Smooth muscle cell (in vitro differentiated cells): ENCODE measurements around the gene CLIC3. TPM values are rescaled to one million over a fixed set of nuclear protein-coding genes. Genes with fewer than 3 reads are reported as not detected.

ENCODE experiments used
- DNase-seq: peaks from one replicate; lab custom pipeline; 2025; ENCODE audit not compliant: unreplicated experiment; lab: John Stamatoyannopoulos, UW
- H2AFZ ChIP-seq: fragments of 200-600 bp; sonication (generic); 2 replicates; pipeline ENCODE4 v1.6.0; 2016; ENCODE audit warnings: antibody characterized with exemption, low read depth, mild to moderate bottlenecking
- H3F3A ChIP-seq: fragments of 200-600 bp; sonication (generic); 2 replicates; pipeline ENCODE4 v1.6.0; 2017; ENCODE audit warnings: antibody characterized with exemption, low read depth
- H3K27ac ChIP-seq: fragments of 200-600 bp; sonication (generic); 2 replicates; pipeline ENCODE4 v1.5.1; 2016; ENCODE audit warnings: low read depth, mild to moderate bottlenecking
- H3K27me3 ChIP-seq: fragments of 200-600 bp; sonication (generic); 2 replicates; pipeline ENCODE4 v1.6.1; 2016; ENCODE audit warnings: low read depth, mild to moderate bottlenecking
- H3K36me3 ChIP-seq: fragments of 200-600 bp; sonication (generic); 2 replicates; pipeline ENCODE4 v1.5.1; 2016; ENCODE audit warnings: low read depth
- H3K4me1 ChIP-seq: fragments of 200-600 bp; sonication (generic); 2 replicates; pipeline ENCODE4 v1.5.1; 2016; ENCODE audit warnings: low read depth
- H3K4me2 ChIP-seq: fragments of 200-600 bp; sonication (generic); 2 replicates; pipeline ENCODE4 v1.6.0; 2016; ENCODE audit warnings: mild to moderate bottlenecking
- H3K4me3 ChIP-seq: fragments of 200-600 bp; sonication (generic); 2 replicates; pipeline ENCODE4 v1.5.1; 2016; ENCODE audit warnings: mild to moderate bottlenecking
- H3K79me2 ChIP-seq: fragments of 200-600 bp; sonication (generic); 2 replicates; pipeline ENCODE4 v1.6.0; 2016; ENCODE audit warnings: low read depth, mild to moderate bottlenecking
- H3K9ac ChIP-seq: fragments of 200-600 bp; sonication (generic); 2 replicates; pipeline ENCODE4 v1.6.0; 2016; ENCODE audit warnings: low read depth
- H3K9me3 ChIP-seq: fragments of 200-600 bp; sonication (generic); replicated peaks from 2 replicates; pipeline ENCODE4 v1.5.1; 2016; ENCODE audit warnings: low read depth
- H4K20me1 ChIP-seq: fragments of 200-600 bp; sonication (generic); 2 replicates; pipeline ENCODE4 v1.6.0; 2016; ENCODE audit warnings: low read depth
- CTCF ChIP-seq: fragments of 200-600 bp; sonication (generic); IDR thresholded peaks from 2 replicates; pipeline ENCODE4 v1.5.1; 2017; ENCODE audit warnings: borderline replicate concordance, mild to moderate bottlenecking, antibody characterized with exemption; ENCODE audit not compliant: insufficient read depth, poor library complexity, severe bottlenecking
- WGBS: methylation state at CpG from one replicate; pipeline ENCODE4 v1.1.7; 2016; ENCODE audit warnings: low lambda C conversion rate; 5-methylcytosine and 5-hydroxymethylcytosine counted together
- polyA plus RNA-seq: library from polyadenylated mRNA; unstranded; fragments of >200 nt; fragmentation: Nextera tagmentation; extraction: Ambion mirVana; gene quantifications from 2 replicates; pipeline ENCODE4 v1.2.1, GENCODE V29; 2016
- total RNA-seq: library from RNA; depleted of rRNA; stranded (reverse); fragments of >200 nt; gene quantifications from 2 replicates; pipeline ENCODE4 v1.2.3, GENCODE V29; 2014

The CLIC3 gene
- total and polyA plus RNA-seq, 2 experiments from 2014 or later = 36.8 to 43.9 TPM

DNA sequence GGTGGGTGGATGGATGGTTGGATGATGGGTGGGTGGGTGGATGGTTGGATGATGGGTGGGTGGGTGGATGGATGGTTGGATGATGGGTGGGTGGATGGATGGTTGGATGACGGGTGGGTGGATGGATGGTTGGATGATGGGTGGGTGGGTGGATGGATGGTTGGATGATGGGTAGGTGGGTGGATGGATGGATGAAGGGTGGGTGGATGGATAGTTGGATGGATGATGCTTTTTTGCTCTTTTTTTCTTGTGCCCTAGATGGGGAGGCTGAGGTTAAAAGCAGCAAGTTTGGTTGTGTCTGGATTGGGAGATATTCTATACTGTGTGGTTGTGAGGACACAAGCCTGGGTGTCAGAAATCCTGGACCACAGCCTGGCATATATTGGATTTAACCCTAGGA is 38.9 kb downstream of the CLIC3 start:
- H3K4me2 ChIP-seq = no peak overlapping the region
- H3K4me1 ChIP-seq = no peaks in the 10 kb centered on the region
- H3K9ac ChIP-seq = no peak overlapping the region
- no peaks in the 10 kb centered on the region for H3K27me3 ChIP-seq
- no peaks in the 10 kb centered on the region for H3K79me2 ChIP-seq
- no peak for TF ChIP-seq CTCF
- H3K9me3 ChIP-seq = no peaks in the 10 kb centered on the region
- no peak overlapping the region for H3K27ac ChIP-seq
- H3F3A ChIP-seq = no peaks in the 10 kb centered on the region
- H4K20me1 ChIP-seq = no peaks in the 10 kb centered on the region
- no peaks in the 10 kb centered on the region for H3K36me3 ChIP-seq
- no peak overlapping the region for H2AFZ ChIP-seq
- no peak overlapping the region for H3K4me3 ChIP-seq
- no CpG with 5 or more reads among the region's 1 CpG for WGBS
- DNase-seq = no peak

GRCh38 chr9:136956604-136957003 is 39.8 kb downstream of the CLIC3 start:
- Histone ChIP-seq H3K9ac (no peak overlapping the region), H3K4me2 (no peak overlapping the region), H2AFZ (no peak overlapping the region), H3K79me2 (no peaks in the 10 kb centered on the region), H3K27ac (no peak overlapping the region), H3K9me3 (no peaks in the 10 kb centered on the region), H3K36me3 (no peaks in the 10 kb centered on the region), H3F3A (no peaks in the 10 kb centered on the region), H3K4me1 (no peaks in the 10 kb centered on the region), H4K20me1 (no peaks in the 10 kb centered on the region), H3K27me3 (no peaks in the 10 kb centered on the region), H3K4me3 (no peak overlapping the region)
- TF ChIP-seq CTCF = no peak
- DNase-seq = no peak
- WGBS = 93% methylated on average over 4 of the region's 4 CpGs

GRCh38 chr9:136955943-136956335 is 40.4 kb downstream of the CLIC3 start:
- Histone ChIP-seq H3K4me2 (no peak overlapping the region), H3F3A (no peaks in the 10 kb centered on the region), H4K20me1 (no peaks in the 10 kb centered on the region), H2AFZ (no peak overlapping the region), H3K9me3 (no peaks in the 10 kb centered on the region), H3K4me1 (no peaks in the 10 kb centered on the region), H3K27me3 (no peaks in the 10 kb centered on the region), H3K4me3 (no peak overlapping the region), H3K9ac (no peak overlapping the region), H3K79me2 (no peaks in the 10 kb centered on the region), H3K27ac (no peak overlapping the region), H3K36me3 (no peaks in the 10 kb centered on the region)
- no peak for TF ChIP-seq CTCF
- 90% methylated on average over 9 of the region's 9 CpGs for WGBS
- no peak for DNase-seq

- no peak for TF ChIP-seq CTCF
- no peak for DNase-seq
- Histone ChIP-seq H3K9ac (no peak overlapping the region), H3K79me2 (no peaks in the 10 kb centered on the region), H3K36me3 (no peaks in the 10 kb centered on the region), H2AFZ (no peak overlapping the region), H3K27ac (no peak overlapping the region), H3F3A (no peaks in the 10 kb centered on the region), H3K9me3 (no peaks in the 10 kb centered on the region), H3K4me3 (no peak overlapping the region), H4K20me1 (no peaks in the 10 kb centered on the region), H3K4me2 (no peak overlapping the region), H3K4me1 (peaks cover 3% of the 10 kb centered on the region), H3K27me3 (no peaks in the 10 kb centered on the region)
- 84% methylated on average over 14 of the region's 14 CpGs for WGBS
Measured at GRCh38 chr9:136955202-136955942, 41.0 kb downstream of the CLIC3 start.
